Neuronal stem cell (in vitro differentiated cells): Measurements from ENCODE around the gene TEX44.
A peak's percentile ranks its signal among the peaks of the same experiment; 100 is the strongest.

Experiments
- DNase-seq: peaks from one replicate; pipeline ENCODE4 v3.0.0-alpha.2; 2013; ENCODE audit warnings: low spot score
- H2AFZ ChIP-seq: one replicate; pipeline ENCODE4 v1.6.1; 2013; ENCODE audit warnings: mild to moderate bottlenecking, low read length, inconsistent platforms
- H2AK5ac ChIP-seq: 2 replicates; pipeline ENCODE4 v1.6.1; 2013; ENCODE audit warnings: low read depth, mild to moderate bottlenecking, inconsistent platforms, low read length, moderate library complexity, mixed read lengths
- H2BK120ac ChIP-seq: 2 replicates; pipeline ENCODE4 v1.6.1; 2013; ENCODE audit warnings: low read depth, mild to moderate bottlenecking, inconsistent platforms, low read length, moderate library complexity, mixed read lengths
- H2BK12ac ChIP-seq: one replicate; pipeline ENCODE4 v1.6.1; 2013; ENCODE audit warnings: low read length, inconsistent platforms
- H2BK15ac ChIP-seq: 2 replicates; pipeline ENCODE4 v1.6.1; 2013; ENCODE audit warnings: mild to moderate bottlenecking, low read length, inconsistent platforms, mixed read lengths
- H2BK5ac ChIP-seq: one replicate; pipeline ENCODE4 v1.6.1; 2013; ENCODE audit warnings: inconsistent platforms, mild to moderate bottlenecking, low read length, moderate library complexity
- H3K14ac ChIP-seq: one replicate; pipeline ENCODE4 v1.6.1; 2013; ENCODE audit warnings: low read length, inconsistent platforms
- H3K18ac ChIP-seq: 2 replicates; pipeline ENCODE4 v1.6.1; 2013; ENCODE audit warnings: low read length, inconsistent platforms
- H3K23ac ChIP-seq: 2 replicates; pipeline ENCODE4 v1.6.1; 2013; ENCODE audit warnings: low read depth, mild to moderate bottlenecking, mixed read lengths, low read length, inconsistent platforms; ENCODE audit not compliant: poor library complexity
- H3K27ac ChIP-seq: replicated peaks from 3 replicates; pipeline ENCODE4 v1.5.1; 2013; ENCODE audit warnings: low read length, inconsistent platforms
- H3K27me3 ChIP-seq, 3 experiments: 2 replicates each; pipeline ENCODE4 v1.6.1; 2013; ENCODE audit warnings: low read length in 3 of 3, mild to moderate bottlenecking in 2 of 3, inconsistent platforms in 1 of 3, low read depth in 1 of 3, mixed read lengths in 1 of 3, moderate library complexity in 1 of 3; ENCODE audit not compliant: control insufficient read depth in 3 of 3, insufficient read depth in 3 of 3
- H3K36me3 ChIP-seq, 2 donors: replicated peaks in 1 of 2; 2 replicates each; pipeline ENCODE4 v1.6.1; 2013; ENCODE audit warnings: low read length in 2 of 2; ENCODE audit not compliant: control insufficient read depth in 2 of 2, insufficient read depth in 2 of 2
- H3K4ac ChIP-seq: 2 replicates; pipeline ENCODE4 v1.6.1; 2013; ENCODE audit warnings: inconsistent platforms, mild to moderate bottlenecking, low read length, moderate library complexity
- H3K4me1 ChIP-seq, 2 donors: 1 replicate in 1 of 2; 2 replicates in 1 of 2; pipeline ENCODE4 v1.6.1; 2013; ENCODE audit warnings: low read length in 2 of 2, low read depth in 1 of 2; ENCODE audit not compliant: control insufficient read depth in 2 of 2, insufficient read depth in 1 of 2
- H3K4me2 ChIP-seq: one replicate; pipeline ENCODE4 v1.6.1; 2013; ENCODE audit warnings: mild to moderate bottlenecking, low read length, inconsistent platforms; ENCODE audit not compliant: insufficient read depth, poor library complexity, severe bottlenecking
- H3K4me3 ChIP-seq, 2 donors: 2 replicates each; pipeline ENCODE4 v1.5.1; 2013; ENCODE audit warnings: low read length in 2 of 2, mild to moderate bottlenecking in 2 of 2, inconsistent platforms in 1 of 2, moderate library complexity in 1 of 2
- H3K79me1 ChIP-seq: one replicate; pipeline ENCODE4 v1.6.1; 2013; ENCODE audit warnings: low read depth, mild to moderate bottlenecking, inconsistent platforms, low read length, moderate library complexity
- H3K9ac ChIP-seq: one replicate; pipeline ENCODE4 v1.6.1; 2013; ENCODE audit warnings: mild to moderate bottlenecking, low read depth, low read length, inconsistent platforms; ENCODE audit not compliant: poor library complexity
- H3K9me3 ChIP-seq, 2 donors: replicated peaks in 1 of 2; 2 replicates each; pipeline versions ENCODE3 to v1.6.1; 2013; ENCODE audit warnings: low read length in 2 of 2, mild to moderate bottlenecking in 2 of 2, inconsistent platforms in 1 of 2, low read depth in 1 of 2, mixed read lengths in 1 of 2, moderate library complexity in 1 of 2; ENCODE audit not compliant: control insufficient read depth in 2 of 2, insufficient read depth in 1 of 2
- H4K8ac ChIP-seq: one replicate; pipeline ENCODE4 v1.6.1; 2013; ENCODE audit warnings: low read depth, mild to moderate bottlenecking, inconsistent platforms, low read length, moderate library complexity
- H4K91ac ChIP-seq: one replicate; pipeline ENCODE4 v1.6.1; 2013; ENCODE audit warnings: low read length, low read depth, mild to moderate bottlenecking, inconsistent platforms; ENCODE audit not compliant: poor library complexity
- WGBS, 2 donors: extraction: QIAGEN DNeasy Blood & Tissue Kit; methylation state at CpG; one replicate each; pipeline ENCODE4 v1.1.7; 2013; ENCODE audit warnings: missing lambda C conversion rate in 2 of 2, mixed read lengths in 1 of 2; ENCODE audit not compliant: insufficient read length in 2 of 2, insufficient replicate concordance in 1 of 2; ENCODE audit errors: extremely low coverage in 2 of 2; 5-methylcytosine and 5-hydroxymethylcytosine counted together

TEX44 gene

DNA sequence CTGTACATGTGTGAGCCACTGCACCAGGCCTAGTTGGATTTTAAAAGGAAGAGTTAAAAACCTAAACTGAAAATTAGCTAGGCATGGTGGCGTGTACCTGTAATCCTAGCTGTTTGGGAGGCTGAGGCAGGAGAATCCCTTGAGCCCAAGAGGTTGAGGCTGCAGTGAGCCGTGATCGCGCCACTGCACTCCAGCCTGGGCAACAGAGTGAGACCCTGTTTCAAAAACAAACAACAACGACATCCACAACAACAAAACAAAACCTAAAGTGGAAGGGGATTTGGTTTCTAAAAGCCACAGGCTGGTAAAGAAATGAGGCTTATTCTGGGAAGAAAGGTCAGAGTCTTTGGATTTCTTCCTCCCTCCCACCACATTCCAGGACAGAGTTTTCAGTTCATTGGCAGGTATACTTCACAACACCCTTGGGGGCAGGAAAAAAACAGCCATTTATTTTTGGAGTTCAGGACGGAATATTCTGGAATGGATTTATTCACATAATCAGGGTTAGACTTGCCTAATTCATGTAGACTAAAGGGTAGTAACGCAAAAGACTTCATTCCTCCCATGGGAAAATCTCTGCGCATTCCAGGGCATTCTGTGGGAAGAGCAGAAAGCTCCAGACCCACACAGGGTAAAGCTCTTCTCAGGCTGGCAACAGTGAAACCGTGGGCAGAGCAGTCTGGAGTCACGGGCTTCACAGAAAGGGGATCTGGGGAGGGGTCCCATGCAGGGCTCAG lies 34.9 kb downstream of the TEX44 start:
- Histone ChIP-seq H3K4ac (no peak overlapping the region), H3K14ac (no peak overlapping the region), H3K23ac (no peak overlapping the region), H2BK120ac (no peak overlapping the region), H2BK12ac (no peak overlapping the region), H3K18ac (no peak overlapping the region), H2BK5ac (no peak overlapping the region), H4K8ac (no peak overlapping the region), H3K9ac (no peak overlapping the region), H4K91ac (no peak overlapping the region), H3K79me1 (no peaks in the 10 kb centered on the region), H2AFZ (peak overlapping the region; percentile 56), H3K36me3 (no peaks in the 10 kb centered on the region), H2AK5ac (no peak overlapping the region), H3K27me3 (peaks cover 0 to 3% (median 0%) of the 10 kb centered on the region in 3 experiments), H3K4me3 (no peak overlapping the region), H3K9me3 (no peaks in the 10 kb centered on the region), H3K27ac (peak overlapping the region; percentile 51), H3K4me2 (no peak overlapping the region), H2BK15ac (peak overlapping the region; percentile 37), H3K4me1 (peaks cover 3 to 4% of the 10 kb centered on the region in 2 donors)
- no CpG with 5 or more reads among the region's 10 CpGs for WGBS, 2 donors
- no peak for DNase-seq

DNA sequence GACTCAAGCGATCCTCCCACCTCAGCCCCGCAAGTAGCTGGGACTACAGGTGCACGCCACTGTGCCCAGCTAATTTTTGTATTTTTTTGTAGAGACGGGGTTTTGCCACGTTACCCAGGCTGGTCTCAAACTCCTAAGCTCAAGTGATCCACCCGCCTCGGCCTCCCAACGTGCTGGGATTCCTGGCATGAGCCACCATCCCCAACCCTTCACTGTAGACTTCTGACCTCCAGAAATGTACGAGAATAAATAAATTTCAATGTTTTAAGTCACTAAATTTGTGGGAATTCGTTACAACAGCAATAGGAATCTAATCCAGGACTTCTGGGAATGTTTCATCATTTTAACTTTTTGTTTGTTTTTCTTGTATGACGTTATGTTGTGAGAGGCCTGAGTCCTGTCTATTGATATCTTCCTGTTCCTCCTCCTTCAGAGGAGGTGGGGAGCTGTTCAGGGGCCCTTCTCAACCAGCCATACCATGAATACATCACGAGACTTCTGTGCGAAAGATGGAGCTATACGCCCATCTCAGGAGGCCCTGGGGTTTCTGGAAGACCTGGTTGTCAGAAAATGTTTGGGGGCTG lies 40.0 kb downstream of the TEX44 start:
- Histone ChIP-seq H4K91ac (no peak overlapping the region), H4K8ac (no peak overlapping the region), H3K27me3 (peaks cover 0 to 3% (median 0%) of the 10 kb centered on the region in 3 experiments), H2BK15ac (no peak overlapping the region), H3K27ac (no peak overlapping the region), H3K18ac (peak overlapping the region; percentile 21), H2BK12ac (no peak overlapping the region), H2AK5ac (no peak overlapping the region), H2BK5ac (no peak overlapping the region), H2BK120ac (no peak overlapping the region), H3K23ac (no peak overlapping the region), H3K14ac (no peak overlapping the region), H3K9me3 (no peaks in the 10 kb centered on the region), H3K4me3 (no peak overlapping the region), H3K4me2 (no peak overlapping the region), H3K4me1 (peaks cover 3 to 4% of the 10 kb centered on the region in 2 donors), H3K9ac (no peak overlapping the region), H3K36me3 (no peaks in the 10 kb centered on the region), H3K79me1 (no peaks in the 10 kb centered on the region), H2AFZ (peak overlapping the region; percentile 56), H3K4ac (no peak overlapping the region)
- no CpG with 5 or more reads among the region's 14 CpGs for WGBS, 2 donors
- no peak for DNase-seq

DNA sequence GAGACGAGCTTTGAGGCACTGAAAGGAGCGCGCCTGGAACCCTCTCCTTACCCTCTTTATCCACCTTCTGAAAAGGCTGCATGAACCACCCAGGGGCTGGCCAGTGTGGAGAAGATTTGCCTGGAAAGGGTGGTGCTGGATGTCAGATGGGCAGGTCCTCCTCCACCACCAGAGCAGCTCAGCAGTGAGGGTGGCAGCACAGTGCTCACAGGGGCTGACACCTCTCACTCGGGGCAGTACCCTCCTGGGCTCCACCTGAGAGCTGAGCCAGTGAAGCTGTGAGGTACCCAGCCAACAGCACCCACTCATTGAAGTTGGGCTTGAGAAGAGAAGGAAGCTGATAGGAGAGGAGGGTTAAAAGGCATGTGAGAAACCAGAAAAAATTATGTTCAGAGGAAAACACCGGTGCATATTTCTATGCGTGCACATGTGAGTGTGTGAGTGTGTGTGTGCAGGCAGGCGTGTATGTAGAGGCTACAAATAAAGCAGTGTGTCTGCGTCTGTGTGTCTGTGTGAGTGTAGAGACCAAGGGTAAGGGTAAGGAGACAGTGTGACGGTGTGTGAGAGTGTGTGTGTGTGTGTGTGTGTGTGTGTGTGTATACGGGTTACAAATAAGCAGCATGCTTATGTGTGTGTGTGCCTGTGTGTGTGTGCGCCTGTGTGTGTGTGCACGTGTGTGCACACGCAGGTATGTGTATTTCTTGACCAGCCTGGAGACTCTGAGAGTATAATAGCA lies 40.7 kb downstream of the TEX44 start:
- no peak overlapping the region for H3K27ac ChIP-seq
- H3K18ac ChIP-seq: peak overlapping the region; percentile 21
- peak overlapping the region; percentile 56 for H2AFZ ChIP-seq
- WGBS, 2 donors: no CpG with 5 or more reads among the region's 13 CpGs
- H2BK15ac ChIP-seq: peak overlapping the region; percentile 2
- no peak overlapping the region for H3K14ac ChIP-seq
- H3K9me3 ChIP-seq: no peaks in the 10 kb centered on the region
- peaks cover 0 to 3% (median 0%) of the 10 kb centered on the region in 3 experiments for H3K27me3 ChIP-seq
- no peak overlapping the region for H3K4ac ChIP-seq
- peaks cover 0 to 1% of the 10 kb centered on the region in 2 donors for H3K4me1 ChIP-seq
- no peak overlapping the region for H4K8ac ChIP-seq
- H2BK120ac ChIP-seq: no peak overlapping the region
- H3K9ac ChIP-seq: peak overlapping the region; percentile 5
- peak overlapping the region; percentile 66 for H2AK5ac ChIP-seq
- H3K4me2 ChIP-seq: no peak overlapping the region
- H2BK12ac ChIP-seq: no peak overlapping the region
- H4K91ac ChIP-seq: no peak overlapping the region
- DNase-seq: no peak
- H3K23ac ChIP-seq: no peak overlapping the region
- H2BK5ac ChIP-seq: no peak overlapping the region
- H3K79me1 ChIP-seq: no peaks in the 10 kb centered on the region
- H3K4me3 ChIP-seq: no peak overlapping the region
- H3K36me3 ChIP-seq: no peaks in the 10 kb centered on the region

DNA sequence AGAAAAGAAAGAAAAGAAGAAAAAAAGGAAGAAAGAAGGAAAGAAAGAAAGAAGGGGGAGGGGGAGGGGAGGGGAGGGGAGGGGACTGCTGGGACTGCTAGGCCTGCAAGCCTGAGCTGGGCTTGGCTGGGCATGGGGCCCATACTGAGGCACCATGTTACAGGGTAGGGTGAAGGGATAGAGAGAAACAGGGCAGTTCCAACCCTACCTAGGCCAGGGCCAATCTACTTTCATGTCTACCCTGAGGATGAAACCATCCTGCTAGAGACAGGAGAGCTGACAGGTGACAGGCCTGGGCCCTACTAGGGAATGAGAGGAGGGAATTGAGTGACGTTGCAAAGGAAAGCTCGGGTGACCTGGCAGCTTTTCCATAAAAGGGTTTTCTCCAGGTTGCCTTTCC lies 41.7 kb downstream of the TEX44 start:
- Histone ChIP-seq H3K9ac (no peak overlapping the region), H4K8ac (no peak overlapping the region), H3K4me3 (no peak overlapping the region), H3K27ac (no peak overlapping the region), H2BK12ac (no peak overlapping the region), H3K79me1 (no peaks in the 10 kb centered on the region), H3K4me2 (no peak overlapping the region), H2AFZ (no peak overlapping the region), H2BK120ac (no peak overlapping the region), H3K36me3 (no peaks in the 10 kb centered on the region), H2BK15ac (peak overlapping the region; percentile 32), H4K91ac (no peak overlapping the region), H3K9me3 (no peaks in the 10 kb centered on the region), H3K4me1 (peaks cover 0 to 1% of the 10 kb centered on the region in 2 donors), H3K18ac (peak overlapping the region; percentile 16), H2AK5ac (no peak overlapping the region), H3K4ac (no peak overlapping the region), H3K23ac (no peak overlapping the region), H3K14ac (no peak overlapping the region), H2BK5ac (peak overlapping the region; percentile 44), H3K27me3 (peaks cover 0 to 3% (median 0%) of the 10 kb centered on the region in 3 experiments)
- WGBS, 2 donors: no CpG with 5 or more reads among the region's 2 CpGs
- no peak for DNase-seq
